Bronchial epithelial cell (primary cell): ENCODE results near the gene SRRT. TPM values are rescaled to one million over a fixed set of nuclear protein-coding genes. Genes with fewer than 3 reads are reported as not detected.

ENCODE experiments used
- DNase-seq: peaks from one replicate; pipeline ENCODE4 v3.0.0-alpha.2; 2010; ENCODE audit warnings: low read depth
- FAIRE-seq: peaks from 2 replicates; lab custom pipeline; 2011; peaks lifted over from hg19 to GRCh38; lab: Jason Lieb, UNC
- H3K27me3 ChIP-seq: 2 replicates; pipeline ENCODE4 v1.5.1; 2011; ENCODE audit warnings: low read length; ENCODE audit not compliant: control insufficient read depth, insufficient read depth
- H3K36me3 ChIP-seq: 2 replicates; pipeline ENCODE4 v1.5.1; 2011; ENCODE audit warnings: low read length; ENCODE audit not compliant: control insufficient read depth, insufficient read depth
- H3K4me3 ChIP-seq: 2 replicates; pipeline ENCODE4 v1.5.1; 2011; ENCODE audit warnings: mild to moderate bottlenecking, low read depth, low read length, control low read depth
- CTCF ChIP-seq: IDR thresholded peaks from 2 replicates; pipeline ENCODE4 v1.5.1; 2011; ENCODE audit warnings: mild to moderate bottlenecking, moderate library complexity, low read length, control low read depth, inconsistent platforms; ENCODE audit not compliant: insufficient read depth, severe bottlenecking
- total RNA-seq: library from RNA; depleted of rRNA; stranded (reverse); fragments of >200 nt; gene quantifications from 2 replicates; pipeline ENCODE4 v1.2.1, GENCODE V29; 2014

The SRRT gene
- total RNA-seq, 1 donor from 2014 or later, result 26.9 TPM

GRCh38 chr7:100866729-100867039, 8.2 kb upstream of the SRRT start:
- no peaks in the 10 kb centered on the region for H3K27me3 ChIP-seq
- no peak for DNase-seq
- FAIRE-seq, result no peak
- peaks cover 16% of the 10 kb centered on the region for H3K36me3 ChIP-seq
- no peak for TF ChIP-seq CTCF
- H3K4me3 ChIP-seq, result peak overlapping the region; percentile 93

- DNase-seq (peak; percentile 77), FAIRE-seq (no peak)
- TF ChIP-seq CTCF, result no peak
Observed at GRCh38 chr7:100867040-100867775, 7.7 kb upstream of the SRRT start, which contains the start of gene TRIP6. Gene TRIP6 (plus strand): TSS chr7:100867387. CDS start chr7:100867498, 111 bp downstream.

GRCh38 chr7:100867776-100868485, 7.0 kb upstream of the SRRT start:
- FAIRE-seq, result no peak
- peak; percentile 53 for DNase-seq
- Histone ChIP-seq H3K4me3 (peak overlapping the region; percentile 93), H3K27me3 (no peaks in the 10 kb centered on the region), H3K36me3 (peaks cover 22% of the 10 kb centered on the region)
- no peak for TF ChIP-seq CTCF

More at GRCh38 chr7:100867040-100867775, 7.7 kb upstream of the SRRT start, which contains the start of gene TRIP6:
- Histone ChIP-seq H3K27me3 (no peaks in the 10 kb centered on the region), H3K36me3 (peaks cover 17% of the 10 kb centered on the region), H3K4me3 (peak within 1 kb of the TSS; percentile 93)

GRCh38 chr7:100873599-100874299, 1.2 kb upstream of the SRRT start:
- TF ChIP-seq CTCF, result no peak
- FAIRE-seq (no peak), DNase-seq (no peak)
- Histone ChIP-seq H3K36me3 (peaks cover 26% of the 10 kb centered on the region), H3K4me3 (no peak overlapping the region), H3K27me3 (no peaks in the 10 kb centered on the region)

GRCh38 chr7:100874300-100874576, 665 bp upstream of the SRRT start:
- FAIRE-seq (no peak), DNase-seq (no peak)
- Histone ChIP-seq H3K27me3 (no peaks in the 10 kb centered on the region), H3K36me3 (peaks cover 24% of the 10 kb centered on the region), H3K4me3 (peak overlapping the region; percentile 87)
- TF ChIP-seq CTCF, result no peak
